H1 (cell line): ENCODE data around the gene STAP2.

Experiments used
- ASH2L ChIP-seq: fragments of 200-600, 300-600 bp; sonication (generic); IDR thresholded peaks from one replicate; pipeline ENCODE4 v1.7.1; 2017; ENCODE audit warnings: low read length
- ATF2 ChIP-seq: IDR thresholded peaks from 2 replicates; pipeline ENCODE4 v1.6.1; 2012; ENCODE audit warnings: low read length, inconsistent platforms
- CEBPB ChIP-seq: IDR thresholded peaks from 2 replicates; pipeline ENCODE4 v1.6.1; 2012; ENCODE audit warnings: low read depth, low read length
- CTCF ChIP-seq, 3 experiments: IDR thresholded peaks; 1 replicate in 2 of 3; 2 replicates in 1 of 3; pipeline versions ENCODE4 v1.5.1 to v1.6.1; 2011; ENCODE audit warnings: low read length in 3 of 3, mild to moderate bottlenecking in 3 of 3, inconsistent platforms in 2 of 3, low read depth in 1 of 3, moderate library complexity in 1 of 3; ENCODE audit not compliant: insufficient read depth in 1 of 3; ENCODE audit errors: control extremely low read depth in 1 of 3
- E2F6 ChIP-seq: IDR thresholded peaks from 2 replicates; pipeline ENCODE4 v1.6.1; 2012; ENCODE audit warnings: inconsistent platforms
- JUN ChIP-seq: IDR thresholded peaks from 2 replicates; pipeline ENCODE4 v1.6.1; 2011; ENCODE audit warnings: low read depth, mild to moderate bottlenecking, improper control_type of control experiment, low read length
- JUND ChIP-seq: IDR thresholded peaks from 2 replicates; pipeline ENCODE4 v1.6.1; 2011; ENCODE audit warnings: mild to moderate bottlenecking, improper control_type of control experiment, low read length
- MAFK ChIP-seq: IDR thresholded peaks from 2 replicates; pipeline ENCODE4 v1.6.1; 2012; ENCODE audit warnings: low read depth, mild to moderate bottlenecking, improper control_type of control experiment, low read length
- MAX ChIP-seq: IDR thresholded peaks from 2 replicates; pipeline ENCODE4 v1.6.1; 2012; ENCODE audit warnings: inconsistent platforms
- POLR2A ChIP-seq, 2 experiments: IDR thresholded peaks; 1 replicate in 1 of 2; 2 replicates in 1 of 2; pipeline ENCODE4 v1.6.1; 2011; ENCODE audit warnings: low read depth in 2 of 2, low read length in 2 of 2, mild to moderate bottlenecking in 2 of 2; ENCODE audit errors: control extremely low read depth in 1 of 2
- POLR2AphosphoS5 ChIP-seq: IDR thresholded peaks from 2 replicates; pipeline ENCODE4 v1.6.1; 2011; ENCODE audit warnings: low read depth, low read length
- YY1 ChIP-seq: IDR thresholded peaks from 2 replicates; pipeline ENCODE4 v1.6.1; 2011; ENCODE audit warnings: low read depth, mild to moderate bottlenecking, low read length
- ZNF274 ChIP-seq: IDR thresholded peaks from 2 replicates; pipeline ENCODE4 v1.7.0; 2012; ENCODE audit warnings: low read length, borderline replicate concordance; ENCODE audit errors: extremely low read depth

- no peak for TF ChIP-seq MAX
- no peak for TF ChIP-seq POLR2A (IDR thresholded peaks at IDR 0.05; ENCODE audit: control extremely low read depth in 1 of 2, low read depth in 2 of 2, low read length in 2 of 2)
- TF ChIP-seq YY1 = no peak
- TF ChIP-seq POLR2AphosphoS5 = no peak
- TF ChIP-seq E2F6 = no peak
- no peak for TF ChIP-seq MAFK
- TF ChIP-seq CEBPB = no peak
- TF ChIP-seq JUND = no peak
- TF ChIP-seq JUN = no peak
- no peak for TF ChIP-seq ZNF274
- no peak for TF ChIP-seq CTCF (IDR thresholded peaks at IDR 0.05; ENCODE audit: control extremely low read depth in 1 of 3, insufficient read depth in 1 of 3, low read depth in 1 of 3, low read length in 3 of 3)
- TF ChIP-seq ATF2 = no peak
- TF ChIP-seq ASH2L = no peak
Observed at GRCh38 chr19:4350726-4351125, 12.1 kb upstream of the STAP2 start.
